Sigmoid colon (tissue), 4 donors: ENCODE measurements around the gene ANKRD10.

Experiments used
- CTCF ChIP-seq, 4 experiments: fragments of 450-650 bp in 3 of 4; fragments of 200-600 bp in 1 of 4; IDR thresholded peaks; one replicate each; pipeline ENCODE4 v1.5.1; 2016 to 2019; ENCODE audit warnings: antibody characterized with exemption in 4 of 4, mild to moderate bottlenecking in 3 of 4, moderate library complexity in 2 of 4
- EP300 ChIP-seq, 4 donors: sonication (generic); formaldehyde crosslinking; IDR thresholded peaks; one replicate each; pipeline ENCODE4 v1.6.1; 2017; ENCODE audit warnings: antibody characterized with exemption in 4 of 4
- POLR2A ChIP-seq, 2 donors: fragments of 450-650 bp; IDR thresholded peaks; one replicate each; pipeline ENCODE4 v1.6.1; 2016; ENCODE audit warnings: antibody characterized with exemption in 2 of 2, mild to moderate bottlenecking in 2 of 2, moderate library complexity in 2 of 2

GRCh38 chr13:110832205-110832479 is 82.7 kb downstream of the ANKRD10 start:
- no peak for TF ChIP-seq CTCF (IDR thresholded peaks at IDR 0.05)
- TF ChIP-seq POLR2A (IDR thresholded peaks at IDR 0.05): no peak
- no peak for TF ChIP-seq EP300 (IDR thresholded peaks at IDR 0.05)
